Measurements from ENCODE around the gene MCF2L.

Gene MCF2L

DNA sequence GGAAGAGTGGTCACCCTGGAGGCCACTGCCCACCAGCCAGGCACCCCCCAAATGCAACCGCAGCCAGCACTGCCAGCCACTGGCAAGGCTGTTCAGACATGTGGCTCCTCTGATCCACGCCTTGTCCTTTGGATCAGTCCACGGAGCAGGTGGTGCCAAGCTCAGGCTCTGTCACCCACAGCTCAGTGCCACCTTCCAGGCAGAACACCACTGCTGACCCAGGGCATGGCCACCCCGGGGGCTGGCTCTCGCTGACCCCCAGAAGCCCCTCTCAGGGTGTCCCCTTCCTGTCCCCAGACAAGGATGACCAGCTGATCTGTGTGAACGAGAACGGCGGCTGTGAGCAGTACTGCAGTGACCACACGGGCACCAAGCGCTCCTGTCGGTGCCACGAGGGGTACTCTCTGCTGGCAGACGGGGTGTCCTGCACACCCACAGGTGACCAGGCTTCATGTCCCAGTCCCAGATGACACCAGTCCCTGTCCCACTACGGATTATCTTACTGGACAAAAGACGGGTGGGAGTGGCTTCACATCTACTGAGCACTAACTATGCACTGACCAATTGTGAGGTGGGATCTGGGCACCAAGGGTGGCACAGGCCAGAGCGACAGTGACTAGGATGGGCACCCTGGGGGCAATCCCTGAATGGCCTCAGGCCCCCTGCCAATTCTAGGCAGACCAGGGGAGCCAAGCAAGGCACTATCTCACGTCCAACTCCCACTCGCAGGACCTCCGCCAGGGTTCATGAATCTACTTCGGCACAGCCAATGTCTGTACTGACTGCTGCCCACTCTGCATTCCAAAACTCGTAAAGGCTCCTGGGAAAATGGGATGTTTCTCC lies 146.6 kb downstream of the MCF2L start:
- no peaks in the 10 kb centered on the region for H4K20me1 ChIP-seq (ENCODE audit: low read depth, low read length)
- no peak overlapping the region for H3K27ac ChIP-seq (ENCODE audit: low read depth, low read length)
- no peak overlapping the region for H3K9ac ChIP-seq (ENCODE audit: low read length)
- no peaks in the 10 kb centered on the region for H3K27me3 ChIP-seq (ENCODE audit: low read length)
- no peaks in the 10 kb centered on the region for H3K36me3 ChIP-seq (ENCODE audit: low read length)
- no peaks in the 10 kb centered on the region for H3K9me2 ChIP-seq (replicated peaks; ENCODE audit: insufficient read depth, low read length)
- TF ChIP-seq EZH2phosphoT487 (conservative IDR thresholded peaks at IDR 0.05; ENCODE audit: low read length) = no peak
- TF ChIP-seq, protein P1, sequence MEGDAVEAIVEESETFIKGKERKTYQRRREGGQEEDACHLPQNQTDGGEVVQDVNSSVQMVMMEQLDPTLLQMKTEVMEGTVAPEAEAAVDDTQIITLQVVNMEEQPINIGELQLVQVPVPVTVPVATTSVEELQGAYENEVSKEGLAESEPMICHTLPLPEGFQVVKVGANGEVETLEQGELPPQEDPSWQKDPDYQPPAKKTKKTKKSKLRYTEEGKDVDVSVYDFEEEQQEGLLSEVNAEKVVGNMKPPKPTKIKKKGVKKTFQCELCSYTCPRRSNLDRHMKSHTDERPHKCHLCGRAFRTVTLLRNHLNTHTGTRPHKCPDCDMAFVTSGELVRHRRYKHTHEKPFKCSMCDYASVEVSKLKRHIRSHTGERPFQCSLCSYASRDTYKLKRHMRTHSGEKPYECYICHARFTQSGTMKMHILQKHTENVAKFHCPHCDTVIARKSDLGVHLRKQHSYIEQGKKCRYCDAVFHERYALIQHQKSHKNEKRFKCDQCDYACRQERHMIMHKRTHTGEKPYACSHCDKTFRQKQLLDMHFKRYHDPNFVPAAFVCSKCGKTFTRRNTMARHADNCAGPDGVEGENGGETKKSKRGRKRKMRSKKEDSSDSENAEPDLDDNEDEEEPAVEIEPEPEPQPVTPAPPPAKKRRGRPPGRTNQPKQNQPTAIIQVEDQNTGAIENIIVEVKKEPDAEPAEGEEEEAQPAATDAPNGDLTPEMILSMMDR (IDR thresholded peaks at IDR 0.05; ENCODE audit: insufficient read depth, low read length, poor library complexity, severe bottlenecking) = no peak
- H3K9me3 ChIP-seq (ENCODE audit: insufficient read depth, low read length) = no peaks in the 10 kb centered on the region
- H3F3A ChIP-seq (ENCODE audit: insufficient read depth) = no peaks in the 10 kb centered on the region
- H3K79me2 ChIP-seq (ENCODE audit: insufficient read depth, low read length) = no peaks in the 10 kb centered on the region
- H2AFZ ChIP-seq (ENCODE audit: low read depth, low read length, severe bottlenecking) = no peak overlapping the region
- H3K4me2 ChIP-seq (ENCODE audit: low read depth, low read length, poor library complexity, severe bottlenecking) = no peak overlapping the region
- H3K4me3 ChIP-seq (ENCODE audit: insufficient read depth, low read length, poor library complexity, severe bottlenecking) = no peak overlapping the region

DNA sequence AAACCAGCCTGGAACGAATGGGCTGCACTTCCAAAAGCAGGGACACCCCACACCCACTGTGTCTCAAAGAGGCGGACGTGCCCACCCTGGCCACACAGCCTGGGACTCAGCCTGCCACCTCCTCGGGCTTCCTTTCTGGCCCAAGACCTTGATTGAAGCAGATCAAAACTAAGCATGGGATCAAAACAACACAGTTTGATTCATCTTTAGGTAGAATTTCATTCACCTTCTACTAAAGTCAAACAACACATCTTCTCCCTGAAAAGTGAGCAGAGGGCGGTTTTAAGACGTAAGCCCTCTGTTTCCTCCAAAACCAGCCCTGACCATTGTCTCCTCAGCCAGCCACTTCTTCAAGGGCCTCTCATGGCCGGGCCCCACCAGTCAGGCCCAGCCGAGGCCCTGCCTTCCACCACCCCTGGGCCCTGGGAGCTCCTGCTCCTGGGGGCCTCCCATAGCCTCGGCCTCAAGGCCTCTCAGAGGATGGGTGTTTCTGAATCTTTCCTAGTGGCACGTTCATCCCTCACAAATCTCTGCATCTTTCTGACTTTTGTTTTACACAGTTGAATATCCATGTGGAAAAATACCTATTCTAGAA lies 147.3 kb downstream of the MCF2L start:
- Histone ChIP-seq H3K36me3 (ENCODE audit: low read length) (no peaks in the 10 kb centered on the region), H4K20me1 (ENCODE audit: low read depth, low read length) (no peaks in the 10 kb centered on the region), H3K27me3 (ENCODE audit: low read length) (no peaks in the 10 kb centered on the region), H3K9me2 (replicated peaks; ENCODE audit: insufficient read depth, low read length) (no peaks in the 10 kb centered on the region), H3K4me2 (ENCODE audit: low read depth, low read length, poor library complexity, severe bottlenecking) (no peak overlapping the region), H3K9ac (ENCODE audit: low read length) (no peak overlapping the region), H3K9me3 (ENCODE audit: insufficient read depth, low read length) (no peaks in the 10 kb centered on the region), H3K79me2 (ENCODE audit: insufficient read depth, low read length) (no peaks in the 10 kb centered on the region), H3K27ac (ENCODE audit: low read depth, low read length) (no peak overlapping the region), H3F3A (ENCODE audit: insufficient read depth) (no peaks in the 10 kb centered on the region), H2AFZ (ENCODE audit: low read depth, low read length, severe bottlenecking) (no peak overlapping the region), H3K4me3 (ENCODE audit: insufficient read depth, low read length, poor library complexity, severe bottlenecking) (no peak overlapping the region)
- TF ChIP-seq, protein P1 (IDR thresholded peaks at IDR 0.05; ENCODE audit: insufficient read depth, low read length, poor library complexity, severe bottlenecking) = no peak
- TF ChIP-seq EZH2phosphoT487 (conservative IDR thresholded peaks at IDR 0.05; ENCODE audit: low read length) = no peak

DNA sequence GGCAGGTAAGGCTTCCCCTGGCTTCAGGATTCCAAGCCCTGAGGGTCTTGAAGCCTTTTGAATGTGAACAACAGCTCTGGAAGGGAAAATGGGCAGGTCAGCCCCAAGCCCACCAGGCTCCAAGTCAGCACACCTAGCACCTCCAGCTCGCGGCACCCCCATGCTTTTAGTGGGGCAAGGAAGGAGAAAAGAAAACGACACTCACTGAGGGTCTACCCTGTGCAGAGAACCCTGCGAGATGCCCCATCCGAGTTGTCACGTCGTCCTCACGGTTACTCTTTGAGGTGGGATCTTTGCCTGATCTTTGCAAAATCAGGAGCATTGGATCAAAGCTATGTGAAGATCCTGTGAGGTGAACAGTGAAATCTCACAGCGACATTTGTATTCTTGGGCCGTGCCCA lies 147.9 kb downstream of the MCF2L start:
- TF ChIP-seq EZH2phosphoT487 (conservative IDR thresholded peaks at IDR 0.05; ENCODE audit: low read length) = no peak
- Histone ChIP-seq H3K27me3 (ENCODE audit: low read length) (no peaks in the 10 kb centered on the region), H3K4me3 (ENCODE audit: insufficient read depth, low read length, poor library complexity, severe bottlenecking) (no peak overlapping the region), H3F3A (ENCODE audit: insufficient read depth) (no peaks in the 10 kb centered on the region), H4K20me1 (ENCODE audit: low read depth, low read length) (no peaks in the 10 kb centered on the region), H3K9me2 (replicated peaks; ENCODE audit: insufficient read depth, low read length) (no peaks in the 10 kb centered on the region), H3K9ac (ENCODE audit: low read length) (no peak overlapping the region), H3K9me3 (ENCODE audit: insufficient read depth, low read length) (no peaks in the 10 kb centered on the region), H3K36me3 (ENCODE audit: low read length) (no peaks in the 10 kb centered on the region), H3K4me2 (ENCODE audit: low read depth, low read length, poor library complexity, severe bottlenecking) (no peak overlapping the region), H2AFZ (ENCODE audit: low read depth, low read length, severe bottlenecking) (no peak overlapping the region), H3K27ac (ENCODE audit: low read depth, low read length) (no peak overlapping the region), H3K79me2 (ENCODE audit: insufficient read depth, low read length) (no peaks in the 10 kb centered on the region)

DNA sequence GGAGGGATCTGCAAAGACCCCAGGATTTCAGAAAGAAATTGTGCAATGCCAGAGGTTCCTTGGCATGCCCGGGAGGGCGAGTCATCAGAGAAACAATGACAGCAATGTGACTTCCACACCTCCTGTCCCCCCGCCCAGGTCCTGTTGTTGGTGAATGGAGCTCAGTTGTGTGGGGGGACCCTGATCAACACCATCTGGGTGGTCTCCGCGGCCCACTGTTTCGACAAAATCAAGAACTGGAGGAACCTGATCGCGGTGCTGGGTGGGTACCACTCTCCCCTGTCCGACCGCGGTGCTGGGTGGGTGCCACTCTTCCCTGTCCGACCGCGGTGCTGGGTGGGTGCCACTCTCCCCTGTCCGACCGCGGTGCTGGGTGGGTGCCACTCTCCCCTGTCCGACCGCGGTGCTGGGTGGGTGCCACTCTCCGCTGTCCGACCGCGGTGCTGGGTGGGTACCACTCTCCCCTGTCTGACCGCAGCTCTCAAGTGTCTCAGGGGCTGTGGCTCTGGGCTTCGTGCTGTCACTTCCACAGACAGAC lies 148.4 kb downstream of the MCF2L start:
- TF ChIP-seq, protein P1 (IDR thresholded peaks at IDR 0.05; ENCODE audit: insufficient read depth, low read length, poor library complexity, severe bottlenecking) = no peak
- TF ChIP-seq EZH2phosphoT487 (conservative IDR thresholded peaks at IDR 0.05; ENCODE audit: low read length) = no peak
- H3F3A ChIP-seq (ENCODE audit: insufficient read depth) = no peaks in the 10 kb centered on the region

More for the DNA sequence above, 148.4 kb downstream of the MCF2L start:
- no peak overlapping the region for H3K4me2 ChIP-seq (ENCODE audit: low read depth, low read length, poor library complexity, severe bottlenecking)
- H3K9ac ChIP-seq (ENCODE audit: low read length) = no peak overlapping the region
- H3K79me2 ChIP-seq (ENCODE audit: insufficient read depth, low read length) = no peaks in the 10 kb centered on the region
- no peaks in the 10 kb centered on the region for H4K20me1 ChIP-seq (ENCODE audit: low read depth, low read length)
- no peak overlapping the region for H3K4me3 ChIP-seq (ENCODE audit: insufficient read depth, low read length, poor library complexity, severe bottlenecking)
- H3K27ac ChIP-seq (ENCODE audit: low read depth, low read length) = no peak overlapping the region
- no peak overlapping the region for H2AFZ ChIP-seq (ENCODE audit: low read depth, low read length, severe bottlenecking)
- no peaks in the 10 kb centered on the region for H3K9me2 ChIP-seq (replicated peaks; ENCODE audit: insufficient read depth, low read length)
- H3K36me3 ChIP-seq (ENCODE audit: low read length) = no peaks in the 10 kb centered on the region
- no peaks in the 10 kb centered on the region for H3K9me3 ChIP-seq (ENCODE audit: insufficient read depth, low read length)
- no peaks in the 10 kb centered on the region for H3K27me3 ChIP-seq (ENCODE audit: low read length)
